Ramos (cell line): ENCODE data around the gene NPAS4.
"Not testable (repeated sequence)": the region's sequence is repeated elsewhere in the genome, so short reads cannot be mapped to it uniquely, and the experiment has no call there.

Experiments used
- in situ Hi-C: fragments of 300-500 bp; cut with MboI; formaldehyde crosslinking; loops from one replicate; pipeline ENCODE4 v1.14.3; 2022; ENCODE audit warnings: low sequenced_read_pairs; ENCODE audit not compliant: unreplicated experiment

NPAS4 gene

DNA sequence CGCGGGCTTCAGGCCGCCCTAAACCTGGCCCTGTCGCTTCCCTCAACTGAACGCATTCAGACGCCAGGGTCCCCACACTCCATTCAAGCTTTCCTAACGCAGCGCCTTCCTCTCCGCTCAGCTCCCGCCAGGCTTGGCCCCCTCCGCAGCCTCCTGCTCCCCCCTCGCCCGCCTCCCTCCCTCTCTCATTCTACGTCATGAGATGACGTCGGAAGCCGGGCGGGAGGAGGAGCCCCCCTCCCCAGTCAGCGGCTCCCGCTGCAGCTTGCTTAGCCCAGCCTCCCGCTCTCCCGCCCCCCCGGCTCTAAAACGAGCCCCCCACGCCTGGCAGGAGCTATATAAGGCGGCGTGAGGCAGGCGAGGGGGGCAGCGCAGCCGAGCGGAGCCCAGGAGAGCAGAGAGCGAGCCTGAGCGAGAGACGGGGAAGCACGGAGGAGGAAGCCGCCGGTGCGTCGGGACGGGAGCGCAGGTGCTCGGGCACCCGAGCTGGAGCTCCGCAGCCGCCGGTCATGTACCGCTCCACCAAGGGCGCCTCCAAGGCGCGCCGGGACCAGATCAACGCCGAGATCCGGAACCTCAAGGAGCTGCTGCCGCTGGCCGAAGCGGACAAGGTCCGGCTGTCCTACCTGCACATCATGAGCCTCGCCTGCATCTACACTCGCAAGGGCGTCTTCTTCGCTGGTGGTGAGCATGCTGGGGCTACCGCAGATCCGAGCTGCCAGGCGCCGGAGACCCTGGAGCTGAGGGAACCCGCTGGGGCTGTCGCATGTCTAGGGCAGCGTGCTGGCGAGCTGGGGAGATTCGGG lies at the start of gene NPAS4:
TSS of gene NPAS4 (plus strand) at position 365 of the 806 bp plus-strand sequence. CDS start at position 510, 145 bp downstream.
- in situ Hi-C loops: no loop called here

DNA sequence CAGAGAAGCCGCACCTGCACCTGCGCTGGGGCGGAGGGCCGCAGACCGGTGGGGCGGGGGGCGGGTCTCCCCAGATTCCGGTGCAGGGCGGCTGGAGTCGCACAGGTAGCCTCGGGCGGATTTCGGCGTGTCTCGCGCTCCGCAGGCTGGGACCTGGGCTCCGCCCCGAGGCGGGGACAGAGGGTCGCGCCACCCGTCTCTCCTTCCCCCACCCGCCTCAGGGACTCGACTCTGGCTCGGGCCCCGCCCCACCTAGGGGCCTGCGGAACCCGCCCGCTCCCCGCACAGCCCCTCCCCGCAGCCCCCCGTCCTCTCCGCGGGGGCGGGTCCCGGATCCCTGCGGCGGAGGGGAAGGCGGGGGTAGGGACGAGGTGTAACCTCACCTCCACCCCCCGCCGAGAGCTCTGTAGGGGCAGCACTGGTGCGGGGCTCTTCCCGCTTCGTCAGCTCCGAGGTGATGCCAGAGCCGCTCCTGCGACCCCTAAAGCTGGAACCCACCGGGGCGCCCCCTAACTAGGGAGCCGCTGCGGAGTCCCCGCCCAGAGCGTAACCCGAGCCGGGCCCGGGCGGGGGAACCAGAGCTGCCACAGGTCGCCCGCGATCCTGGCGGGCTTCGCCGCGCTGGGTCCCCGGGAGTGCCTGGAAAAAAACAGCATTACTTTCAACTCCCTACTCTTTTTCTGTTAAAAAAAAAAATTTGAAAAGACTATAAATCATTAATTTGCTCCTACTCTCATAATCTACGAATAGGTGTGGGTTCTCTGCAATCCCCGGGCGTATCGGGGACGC lies 49.0 kb upstream of the NPAS4 start, which contains the start of gene SLC29A2:
TSS of gene SLC29A2 (minus strand) at position 134 of the 789 bp plus-strand sequence. CDS start 169 bp downstream, outside the sequence.
- in situ Hi-C loops: no loop called here

DNA sequence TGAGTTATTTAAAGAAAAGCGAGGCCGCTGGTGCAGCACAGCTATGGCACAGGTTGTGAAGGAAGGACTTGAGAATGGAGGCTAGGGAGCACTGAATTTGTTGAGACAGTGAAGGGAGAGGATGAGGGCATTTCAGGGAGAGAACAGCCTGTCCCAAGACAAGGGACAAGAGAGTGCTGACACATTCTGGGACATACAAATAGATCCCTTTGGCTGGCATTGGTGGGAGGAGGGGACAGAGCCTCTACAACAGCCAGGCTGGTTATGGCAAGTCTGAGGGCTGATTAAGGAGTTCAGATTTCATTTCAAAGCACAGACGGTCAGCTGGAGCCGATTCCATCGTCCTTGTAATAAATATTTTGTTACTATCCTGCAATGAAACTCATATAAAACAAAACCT lies 47.6 kb upstream of the NPAS4 start:
- in situ Hi-C loops: no loop called here

DNA sequence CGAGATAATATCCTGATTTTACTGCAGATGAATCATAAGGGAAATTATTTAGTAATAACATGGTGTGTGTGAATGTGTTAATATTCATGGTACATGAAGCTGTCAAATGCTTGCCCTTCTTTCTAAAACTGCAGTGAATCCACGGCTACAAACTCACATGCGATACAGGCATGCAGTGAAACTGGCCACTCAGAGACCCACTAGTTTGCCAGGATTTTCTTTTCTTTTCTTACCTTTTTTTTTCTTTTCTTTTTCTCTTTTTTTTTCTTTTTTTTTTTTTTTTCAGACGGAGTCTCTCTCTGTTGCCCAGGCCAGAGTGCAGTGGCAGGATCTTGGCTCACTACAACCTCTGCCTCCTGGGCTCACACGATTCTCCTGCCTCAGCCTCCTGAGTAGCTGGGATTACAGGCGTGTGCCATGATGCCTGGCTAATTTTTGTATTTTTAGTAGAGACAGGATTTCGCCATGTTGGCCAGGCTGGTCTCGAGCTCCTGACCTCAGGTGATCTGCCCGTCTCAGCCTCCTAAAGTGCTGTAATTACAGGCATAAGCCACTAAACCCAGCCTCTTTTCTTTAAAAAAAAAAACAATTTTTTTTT lies 47.0 kb upstream of the NPAS4 start:
- in situ Hi-C loops: not testable (repeated sequence)

DNA sequence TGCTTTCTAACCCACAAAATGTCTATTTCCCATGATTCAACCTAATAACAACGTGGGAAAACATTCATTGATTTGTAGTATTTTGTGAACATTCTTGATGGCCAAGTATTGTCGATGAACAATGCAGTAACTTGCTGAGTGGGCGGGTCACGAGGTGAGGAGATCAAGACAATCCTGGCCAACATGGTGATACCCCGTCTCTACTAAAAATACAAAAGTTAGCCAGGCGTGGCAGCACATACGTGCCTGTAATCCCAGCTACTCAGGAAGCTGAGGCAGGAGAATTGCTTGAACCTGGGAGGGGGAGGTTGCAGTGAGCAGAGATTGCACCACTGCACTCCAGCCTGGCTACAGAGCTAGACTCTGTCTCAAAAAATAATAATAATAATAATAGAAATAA lies 40.6 kb upstream of the NPAS4 start:
- in situ Hi-C loops: not testable (repeated sequence)

DNA sequence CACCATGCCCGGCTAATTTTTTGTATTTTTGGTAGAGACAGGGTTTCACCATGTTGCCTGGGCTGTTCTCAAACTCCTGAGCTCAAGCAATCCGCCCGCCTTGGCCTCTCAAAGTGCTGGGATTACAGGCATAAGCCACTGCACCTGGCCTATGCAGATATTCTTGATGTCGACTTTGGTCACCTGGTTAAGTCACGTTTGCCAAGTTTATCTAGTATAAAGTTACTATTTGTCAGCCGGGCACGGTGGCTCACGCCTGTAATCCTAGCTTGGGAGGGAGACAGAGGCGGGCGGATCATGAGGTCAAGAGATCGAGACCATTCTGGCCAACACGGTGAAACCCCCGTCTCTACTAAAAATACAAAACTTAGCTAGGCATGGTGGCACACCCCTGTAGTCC lies 36.5 kb upstream of the NPAS4 start:
- in situ Hi-C loops: not testable (repeated sequence)

DNA sequence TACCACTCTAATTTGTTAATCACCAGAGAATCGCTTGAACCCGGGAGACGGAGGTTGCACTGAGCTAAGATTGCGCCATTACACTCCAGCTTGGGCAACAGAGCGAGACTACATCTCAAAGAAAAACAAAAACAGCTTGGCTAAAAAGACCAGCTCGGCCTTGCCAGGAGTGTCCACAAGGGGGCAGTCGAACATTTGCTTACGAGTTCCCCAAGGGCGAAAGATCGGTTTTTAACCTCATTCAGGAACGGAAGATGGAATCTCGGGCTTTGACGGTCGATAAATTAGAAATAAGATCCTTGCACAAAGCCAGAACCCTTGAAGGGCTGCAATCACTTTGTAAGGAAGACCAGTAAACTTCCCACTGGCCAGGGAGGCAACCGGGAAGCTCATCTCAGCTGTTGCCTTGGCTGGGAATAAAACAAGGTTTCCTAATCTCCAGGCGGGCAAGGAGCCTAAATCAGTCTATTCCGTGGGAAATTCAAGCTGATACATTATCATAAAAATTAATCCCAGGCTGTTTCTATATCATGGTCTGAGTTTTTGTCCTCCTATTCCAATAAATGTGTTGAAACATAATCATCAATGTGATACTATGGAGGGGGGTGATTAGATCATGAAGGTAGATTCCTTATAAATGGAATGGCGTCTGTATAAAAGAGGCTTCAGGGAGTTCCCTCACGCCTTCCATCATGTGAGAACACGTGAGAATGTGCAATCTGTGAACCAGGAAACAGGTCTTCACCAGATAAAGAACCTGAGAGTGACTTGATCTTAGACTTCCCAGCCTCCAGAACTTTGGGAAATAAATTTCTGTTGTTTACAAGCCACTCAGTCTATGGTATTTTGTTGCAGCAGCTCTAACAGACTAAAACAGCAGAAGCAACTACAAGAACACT lies 34.4 kb upstream of the NPAS4 start:
- in situ Hi-C loops: no loop called here

DNA sequence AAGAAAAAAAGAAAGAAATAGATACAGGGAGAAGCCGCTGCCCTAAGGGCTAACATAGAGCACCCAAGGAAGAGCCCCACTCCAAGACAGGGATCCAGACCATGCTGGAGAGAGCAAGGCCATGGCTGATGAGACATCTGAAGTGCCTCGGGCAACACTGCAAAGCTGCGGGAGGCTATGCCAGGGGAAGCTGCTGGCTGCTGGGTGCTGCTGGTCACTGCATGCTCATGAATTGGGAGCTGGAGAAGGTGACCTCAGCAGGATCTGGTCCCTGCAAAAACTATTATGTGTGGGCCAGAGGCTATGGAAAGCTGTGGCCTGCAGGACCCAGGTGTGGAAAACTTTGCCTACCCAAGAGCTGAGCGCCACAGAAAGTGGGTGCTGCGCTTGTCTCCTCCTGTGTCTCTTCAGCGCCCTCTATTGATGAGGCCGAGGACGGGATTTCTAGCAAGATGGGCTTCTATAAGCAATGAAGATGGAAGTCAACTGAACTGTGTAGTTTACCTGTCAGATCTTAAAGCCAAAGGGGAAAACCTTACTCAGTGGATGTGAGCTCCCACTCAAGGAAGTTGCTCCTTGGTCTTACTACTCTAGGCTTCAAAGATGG lies 32.0 kb upstream of the NPAS4 start:
- in situ Hi-C loops: no loop called here

DNA sequence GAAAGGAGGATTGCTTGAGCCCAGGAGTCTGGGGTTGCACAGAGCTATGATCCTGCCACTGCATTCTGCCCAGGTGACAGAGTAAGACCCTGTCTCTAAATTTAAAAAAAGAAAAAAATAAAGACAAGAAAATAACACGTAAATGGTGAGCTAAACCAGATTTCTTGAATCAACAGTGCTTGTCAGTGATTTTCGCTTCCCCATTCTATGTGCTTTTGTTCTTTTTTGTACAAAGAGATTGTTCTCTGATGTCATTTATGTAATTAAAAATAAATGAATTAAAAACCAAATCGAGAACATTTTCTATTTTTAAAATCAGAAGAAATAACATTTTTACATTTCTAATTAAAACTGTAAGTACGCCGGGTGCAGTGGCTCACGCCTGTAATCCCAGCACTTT lies 29.5 kb upstream of the NPAS4 start:
- in situ Hi-C loops: no loop called here

DNA sequence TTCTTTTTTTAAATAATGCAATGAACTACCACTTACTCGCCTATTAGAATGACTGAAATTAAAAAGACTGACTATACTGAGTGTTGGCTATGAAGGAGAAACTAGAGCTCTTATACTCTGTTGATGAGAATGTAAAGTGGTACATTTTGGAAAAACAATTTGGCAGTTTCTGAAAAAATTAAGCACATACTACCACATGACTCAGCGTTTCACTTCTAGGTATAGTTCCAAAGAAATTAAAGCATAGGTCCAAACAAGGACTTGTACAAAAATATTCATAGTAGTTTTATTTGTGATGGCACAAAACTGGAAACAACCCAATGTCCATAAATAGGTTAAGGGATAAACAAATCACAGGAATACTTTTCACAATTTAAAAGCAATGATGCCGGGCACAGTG lies 26.9 kb upstream of the NPAS4 start:
- in situ Hi-C loops: no loop called here

DNA sequence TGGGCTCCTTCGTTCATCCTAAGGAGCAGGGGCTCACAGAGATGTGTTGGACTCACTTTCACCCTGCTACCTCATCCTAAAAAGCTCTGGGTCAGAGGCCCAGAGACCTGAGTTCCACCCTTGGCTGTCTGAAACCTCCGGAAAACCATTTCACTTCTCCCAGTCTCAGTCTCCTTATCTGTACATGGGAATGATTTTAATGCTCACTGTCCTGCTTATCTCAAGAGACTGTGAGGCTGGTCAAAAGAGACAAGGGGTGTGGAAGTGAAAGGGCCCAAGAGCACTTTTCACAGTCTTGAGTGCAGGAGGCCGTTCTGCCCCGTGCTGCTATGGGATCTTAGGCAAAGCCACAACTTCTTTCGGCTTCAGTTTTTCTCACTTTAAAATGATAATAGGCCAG lies 13.2 kb upstream of the NPAS4 start:
- in situ Hi-C loops: loop anchor here (5.0 to 10.0 kb wide), 3 partner anchors 70 to 477 kb away; no protein-coding TSS in a partner anchor

DNA sequence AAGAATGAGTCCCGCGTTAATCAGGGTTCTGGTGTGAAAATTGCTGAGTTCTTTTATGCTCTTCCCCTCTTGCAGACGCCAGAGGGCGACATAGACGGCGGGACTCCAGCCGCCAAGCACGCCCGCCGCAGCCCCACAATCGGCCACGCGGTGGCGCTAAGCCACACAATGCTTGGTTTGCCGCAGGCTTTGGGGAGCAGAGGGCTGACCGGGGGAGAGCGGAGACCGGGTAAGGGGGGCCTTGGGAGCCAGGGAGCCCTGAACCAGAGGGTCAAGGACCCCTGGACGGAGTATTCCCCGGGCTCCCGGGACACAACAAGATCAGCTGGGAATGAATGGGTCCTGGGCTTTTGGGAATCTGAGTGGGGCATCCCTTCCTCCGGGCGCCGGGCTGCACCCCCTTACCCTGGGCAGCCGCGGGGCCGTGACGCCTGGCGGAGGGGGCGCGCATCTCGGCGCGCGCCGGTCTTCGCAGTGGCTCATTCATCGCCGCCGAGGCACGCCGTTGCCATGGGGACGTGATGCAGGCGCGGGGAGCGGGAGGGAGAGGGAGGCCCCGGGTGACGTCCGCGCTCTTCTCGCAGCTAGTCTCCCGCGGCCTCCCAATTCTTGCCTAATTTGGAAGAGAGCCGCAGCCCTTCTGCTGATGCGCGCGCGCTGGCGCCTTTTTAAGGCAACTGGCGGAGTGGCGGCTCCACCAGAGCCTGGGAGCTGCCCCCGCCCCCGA lies 12.2 kb upstream of the NPAS4 start:
- in situ Hi-C loops: loop anchor here (5.0 to 10.0 kb wide), 3 partner anchors 69 to 476 kb away; no protein-coding TSS in a partner anchor

DNA sequence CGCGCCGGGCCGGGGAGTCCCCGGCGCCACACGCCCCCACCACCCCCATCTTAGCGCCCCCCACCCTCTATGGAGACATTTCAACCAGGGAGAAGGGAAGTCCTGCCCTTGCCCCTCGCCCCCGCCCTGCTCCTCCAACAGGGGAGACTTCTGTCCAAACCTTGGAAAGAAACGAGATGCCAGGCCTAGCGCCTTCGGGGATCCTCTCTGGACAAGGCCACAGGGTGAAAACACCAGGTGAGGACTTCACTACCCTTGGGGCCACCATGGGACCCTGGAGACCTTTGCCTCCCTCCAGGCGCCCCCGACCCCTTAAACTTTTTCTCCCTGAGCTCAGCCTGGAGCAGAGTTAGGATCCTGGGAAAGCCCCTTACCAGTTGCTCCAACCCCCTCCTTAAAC lies 11.6 kb upstream of the NPAS4 start:
- in situ Hi-C loops: loop anchor here (5.0 to 10.0 kb wide), 3 partner anchors 68 to 476 kb away; no protein-coding TSS in a partner anchor

DNA sequence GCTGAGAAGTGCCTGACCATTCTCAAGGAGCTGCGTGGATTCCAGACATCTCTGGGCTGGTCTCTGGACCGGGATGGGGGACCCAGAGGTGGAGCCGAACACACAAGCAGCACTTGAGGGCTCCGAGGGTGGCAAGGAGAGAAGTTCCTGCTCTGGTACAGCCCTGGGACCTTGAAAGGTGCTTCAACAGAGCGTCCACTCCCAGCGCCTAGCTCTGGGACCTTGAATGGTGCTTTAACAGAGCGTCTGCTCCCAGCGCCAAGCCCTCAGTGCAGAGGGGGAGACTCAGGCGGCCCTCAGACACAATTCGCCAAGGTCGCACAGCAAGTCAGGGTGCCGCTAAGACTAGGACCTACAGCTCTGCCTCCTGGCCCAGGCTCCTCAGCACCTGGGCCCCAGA lies 10.6 kb upstream of the NPAS4 start:
- in situ Hi-C loops: no loop called here

DNA sequence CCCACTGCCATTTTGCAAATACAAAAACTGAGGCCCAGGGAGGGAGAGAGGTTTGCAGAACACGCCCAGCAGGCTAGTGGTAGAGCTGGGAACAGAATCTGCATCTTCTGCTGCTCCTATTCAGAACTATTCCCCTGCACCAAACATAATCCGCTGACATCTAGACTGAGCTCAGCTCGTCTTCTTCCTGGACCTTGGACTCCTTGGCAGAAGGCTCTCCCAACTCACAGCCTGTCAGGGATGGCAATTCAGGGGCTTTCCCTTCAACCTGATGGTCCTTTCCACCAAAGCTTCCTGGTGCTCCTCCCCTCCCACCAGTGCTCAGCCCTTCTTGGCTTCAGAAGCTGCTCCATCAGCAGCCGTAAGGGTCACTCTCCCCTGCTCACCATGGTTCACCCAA lies 9.5 kb upstream of the NPAS4 start:
- in situ Hi-C loops: no loop called here

DNA sequence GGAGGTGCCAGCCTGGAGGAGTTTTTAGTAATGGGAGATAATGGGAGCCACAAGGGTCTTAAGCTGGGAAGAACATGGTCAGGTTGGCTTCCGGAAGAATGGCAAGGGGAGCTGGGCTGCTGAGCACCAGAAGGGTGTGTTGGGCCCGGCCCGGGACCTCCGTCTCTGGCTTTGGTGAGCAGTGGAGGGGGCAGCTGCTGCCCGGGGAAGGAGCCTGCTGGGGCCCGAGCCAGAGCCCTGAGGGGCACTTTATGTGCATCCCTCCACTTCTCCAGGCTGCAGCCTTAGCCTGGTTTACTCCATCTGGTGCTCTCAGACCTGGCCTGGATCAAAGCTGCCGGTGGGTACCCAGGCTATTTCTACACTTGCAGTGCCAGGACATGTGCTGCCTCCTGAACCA lies 8.7 kb upstream of the NPAS4 start:
- in situ Hi-C loops: no loop called here

DNA sequence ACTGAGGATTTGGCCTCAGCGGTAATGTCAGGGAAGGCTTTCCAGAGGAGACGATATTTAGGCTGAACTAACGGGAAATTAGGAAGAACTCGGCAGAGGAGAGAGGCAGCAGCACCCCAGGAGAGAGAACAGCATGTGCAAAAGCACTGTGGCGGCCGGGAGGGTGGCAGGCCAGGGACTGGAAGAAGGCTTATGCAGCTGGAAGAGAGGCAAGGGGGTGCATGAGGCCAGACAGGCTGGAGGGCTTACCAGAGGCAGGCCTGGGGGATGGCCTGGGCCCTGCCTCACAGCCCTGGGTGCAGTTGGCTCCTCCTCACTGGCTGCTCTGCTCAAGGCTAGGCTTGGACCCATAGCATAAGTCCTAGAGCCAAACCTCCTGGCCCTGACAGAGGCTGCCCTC lies 7.7 kb upstream of the NPAS4 start:
- in situ Hi-C loops: no loop called here

DNA sequence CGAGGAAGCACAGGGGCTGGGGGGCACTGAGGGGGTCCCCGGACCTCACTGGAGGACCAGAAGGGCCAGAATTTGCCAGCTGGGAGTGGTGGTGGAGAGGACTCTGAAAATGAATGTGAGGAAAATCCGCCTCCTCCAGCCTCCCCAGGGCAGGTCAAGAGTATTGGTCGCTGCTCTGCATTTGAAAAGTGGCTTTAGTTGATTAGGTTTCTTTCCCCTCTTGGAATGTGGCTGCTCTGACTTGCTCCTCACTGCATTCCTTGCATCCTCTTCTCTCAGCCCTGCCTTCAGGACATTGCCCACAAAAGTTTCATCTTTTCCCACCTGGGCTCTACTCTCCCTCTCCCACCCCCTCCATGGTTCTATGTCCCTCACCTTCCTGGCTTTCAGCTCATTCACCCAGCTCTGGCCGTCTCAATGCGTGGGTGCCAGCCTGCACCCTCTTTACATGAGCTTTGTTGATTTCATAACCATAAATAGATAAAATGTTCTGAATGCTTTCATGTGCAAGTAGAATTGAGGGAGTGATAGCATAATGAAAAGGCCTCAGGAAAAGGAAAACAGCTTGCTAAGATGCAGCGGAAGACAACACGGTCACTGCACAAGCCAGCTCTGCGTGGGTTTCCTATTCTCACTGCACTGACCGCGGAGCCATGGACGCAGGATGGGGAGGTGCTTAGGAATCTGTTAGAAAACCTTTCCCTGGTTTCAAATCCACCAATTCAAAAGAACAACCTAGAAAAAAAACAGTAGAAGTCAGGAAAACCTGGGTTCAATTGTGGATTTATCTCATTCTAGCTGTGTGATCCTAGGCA lies 6.5 kb upstream of the NPAS4 start:
- in situ Hi-C loops: no loop called here
